Activated CD4-positive, CD25-positive, alpha-beta regulatory T cell (primary cell): ENCODE data around the gene LCE7A.

Experiments
- DNase-seq, 4 experiments: peaks; one replicate each; lab custom pipeline; 2025; lab: John Stamatoyannopoulos, UW

Gene LCE7A

GRCh38 chr1:152880316-152880715 lies 20.5 kb downstream of the LCE7A start:
- no peak for DNase-seq

DNA sequence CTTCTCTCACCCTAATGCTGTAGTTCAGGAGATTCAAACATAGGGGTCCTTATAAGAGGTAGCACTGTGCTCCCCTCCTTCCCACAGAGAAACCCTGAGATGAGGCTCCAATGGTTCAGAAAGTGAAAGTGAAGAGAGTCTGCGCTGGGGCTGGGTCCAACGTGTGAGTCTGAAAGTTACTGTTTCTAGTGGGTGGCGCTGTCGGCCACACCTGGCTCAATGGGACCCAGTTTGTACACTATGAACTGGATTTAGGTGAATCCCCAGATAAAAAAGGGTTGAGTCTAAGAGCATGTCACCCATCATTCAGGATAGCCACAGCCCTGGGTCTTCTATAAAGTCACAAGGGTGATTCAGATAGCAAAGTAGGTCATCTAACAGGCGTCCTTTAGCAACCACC lies 21.1 kb downstream of the LCE7A start:
- no peak for DNase-seq

DNA sequence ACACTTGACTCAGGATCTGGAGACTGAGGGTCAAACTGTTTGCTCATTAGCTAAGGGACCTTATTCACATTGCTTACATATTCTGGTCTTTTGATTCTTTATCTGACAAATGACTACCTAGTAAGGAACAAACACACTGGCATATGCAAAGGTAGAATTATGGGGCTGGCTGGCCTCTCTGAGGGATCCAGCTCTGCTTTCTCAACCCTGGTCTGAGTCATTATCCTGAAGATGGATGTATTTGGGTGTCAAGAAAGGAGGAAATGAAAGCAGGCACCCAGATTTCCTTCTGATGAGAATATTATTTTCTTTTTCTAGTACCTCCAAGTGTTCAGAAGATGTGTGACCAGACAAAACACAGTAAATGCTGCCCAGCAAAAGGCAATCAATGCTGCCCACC lies 24.3 kb downstream of the LCE7A start:
- no peak for DNase-seq

GRCh38 chr1:152884506-152884905 lies 24.7 kb downstream of the LCE7A start:
- DNase-seq = no peak

DNA sequence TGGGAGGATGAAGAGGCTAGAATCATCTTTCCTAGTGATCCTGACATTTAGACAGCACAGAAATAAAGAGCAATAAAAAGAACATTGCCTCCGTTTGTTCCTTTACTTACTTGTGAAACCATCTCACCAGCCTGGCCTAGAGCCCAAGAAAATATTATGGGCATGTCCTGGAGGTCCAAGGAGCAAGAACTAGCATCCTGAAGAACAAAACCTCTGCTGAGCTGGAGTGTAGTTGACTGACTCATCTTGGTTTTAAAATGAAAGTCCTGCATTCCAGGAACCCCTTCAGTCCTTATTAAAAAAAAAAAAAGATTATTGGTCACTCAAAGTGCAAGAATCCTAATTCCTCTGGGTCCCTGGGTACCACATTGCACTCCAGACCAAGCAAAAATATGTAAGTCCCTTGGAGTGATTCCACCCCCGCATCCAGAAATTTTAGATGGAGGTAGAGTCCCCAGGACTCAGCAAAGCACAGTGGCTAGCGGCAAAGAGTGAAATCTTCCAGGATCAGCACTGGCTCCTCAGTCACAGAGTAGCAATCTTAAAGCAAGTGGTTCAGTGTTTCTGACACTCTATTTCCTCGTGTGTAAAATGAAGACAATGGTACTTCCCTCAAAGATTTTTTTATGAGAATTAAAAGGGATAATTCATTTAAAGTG lies 25.3 kb downstream of the LCE7A start:
- DNase-seq = no peak

- no peak for DNase-seq
Measured at GRCh38 chr1:152886085-152886484, 26.3 kb downstream of the LCE7A start.

DNA sequence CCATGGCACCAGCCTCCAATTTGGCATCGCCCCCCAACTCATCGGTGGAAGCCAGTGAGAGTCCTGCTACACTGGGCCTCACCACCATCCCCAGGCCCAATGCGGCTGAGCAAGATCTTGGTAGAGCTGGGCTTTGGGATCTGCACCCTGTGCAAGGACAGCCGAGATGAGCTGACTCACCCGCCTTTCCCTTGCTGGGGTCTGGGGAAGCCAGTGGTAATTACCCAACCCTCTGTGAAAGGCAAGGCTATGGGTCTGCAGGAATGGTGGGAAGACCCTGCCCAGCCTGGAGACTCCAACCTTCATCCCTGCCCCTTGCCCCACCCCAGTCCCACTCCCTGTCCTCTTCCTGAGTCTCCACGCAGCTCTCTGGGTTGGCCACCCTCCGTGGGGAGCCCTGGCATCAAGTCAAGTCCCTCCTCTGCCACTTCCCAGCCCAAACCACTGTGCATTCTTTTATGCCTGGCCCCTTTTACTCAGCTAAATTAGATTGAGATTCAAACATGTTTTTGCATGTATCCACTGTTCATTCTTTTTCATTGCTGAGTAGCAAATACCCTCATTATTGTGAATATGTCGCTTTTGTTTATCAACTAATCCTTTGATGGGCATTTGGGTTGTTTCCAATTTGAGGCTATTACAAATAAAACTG lies 27.1 kb downstream of the LCE7A start:
- DNase-seq = no peak

DNA sequence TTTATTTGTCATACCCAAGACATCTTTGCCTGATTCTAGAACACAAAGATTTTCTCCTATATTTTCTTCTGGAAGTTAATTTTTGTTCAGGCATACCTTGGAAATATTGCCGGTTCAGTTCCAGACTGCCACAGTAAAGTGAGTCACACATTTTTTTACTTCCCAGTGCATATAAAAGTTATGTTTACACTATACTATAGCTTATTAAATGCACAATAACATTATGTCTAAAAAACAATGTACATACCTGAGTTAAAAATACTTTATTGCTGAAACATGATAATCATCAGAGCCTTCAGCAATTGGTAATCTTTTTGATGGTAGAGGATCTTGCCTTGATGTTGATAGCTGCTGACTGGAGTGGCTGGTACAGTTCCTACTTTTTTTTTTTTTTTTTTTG lies 28.3 kb downstream of the LCE7A start:
- no peak for DNase-seq

GRCh38 chr1:152899027-152899426 lies 39.2 kb downstream of the LCE7A start:
- DNase-seq = no peak

GRCh38 chr1:152899883-152900282 lies 40.1 kb downstream of the LCE7A start:
- no peak for DNase-seq

- no peak for DNase-seq
Measured at GRCh38 chr1:152901631-152902030, 41.8 kb downstream of the LCE7A start.

GRCh38 chr1:152902636-152903035 lies 42.8 kb downstream of the LCE7A start:
- no peak for DNase-seq

DNA sequence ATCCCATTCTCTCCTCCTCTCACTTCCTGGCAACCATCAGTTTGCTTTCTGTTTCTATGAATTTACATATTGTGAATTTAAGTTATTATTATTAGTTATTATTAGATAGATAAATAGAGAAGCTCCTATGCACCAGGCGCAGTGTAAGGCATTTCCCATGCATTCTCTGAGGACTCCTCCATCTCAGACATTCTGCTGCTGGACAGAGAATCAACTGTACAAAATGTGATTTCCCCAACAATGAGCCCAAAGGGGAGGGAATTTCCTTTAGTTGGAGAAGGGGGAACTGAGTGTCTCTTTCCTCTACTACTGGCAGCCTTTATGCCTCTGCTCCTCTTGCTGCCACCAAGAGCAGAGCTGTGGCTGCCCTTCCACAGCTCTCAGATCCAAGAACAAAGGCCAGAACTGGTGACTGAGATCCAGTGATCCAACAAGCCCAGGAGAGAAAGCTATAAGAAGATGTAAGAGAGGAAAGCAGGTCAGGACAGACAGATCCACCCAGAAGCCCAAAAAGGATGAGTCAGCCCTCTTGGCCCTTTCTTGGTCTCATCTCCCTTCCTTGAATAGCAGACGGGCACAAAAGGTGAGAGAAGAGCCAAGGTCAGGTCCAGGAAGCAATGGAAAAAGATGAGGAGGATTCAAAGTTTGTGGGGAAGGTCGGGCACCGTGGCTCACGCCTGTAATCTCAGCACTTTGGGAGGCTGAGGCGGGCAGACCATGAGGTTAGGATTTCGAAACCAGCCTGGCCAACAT lies 45.1 kb downstream of the LCE7A start:
- DNase-seq = no peak

DNA sequence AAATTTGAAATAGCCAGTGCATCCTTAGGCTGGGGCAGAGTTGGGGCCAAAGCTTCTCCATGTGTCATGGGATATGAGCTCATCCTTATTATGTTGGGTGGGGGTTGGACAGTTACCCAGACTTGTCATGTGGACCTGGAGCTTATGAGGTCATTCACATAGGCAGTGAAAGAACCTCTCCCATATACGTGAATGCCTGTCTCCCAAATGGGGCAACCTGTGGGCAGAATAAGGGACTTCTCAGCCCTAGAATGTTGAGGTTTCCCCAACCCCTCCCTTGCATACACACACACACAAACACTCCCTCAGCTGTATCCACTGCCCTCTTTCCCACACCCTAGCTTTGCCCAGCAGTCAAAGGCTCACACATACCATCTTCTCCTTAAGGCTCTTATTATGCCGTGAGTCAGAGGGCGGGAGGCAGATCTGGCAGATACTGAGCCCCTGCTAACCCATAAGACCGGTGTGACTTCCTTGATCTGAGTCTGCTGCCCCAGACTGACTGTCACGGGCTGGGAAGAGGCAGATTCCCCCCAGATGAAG lies 46.3 kb downstream of the LCE7A start:
- no peak for DNase-seq

DNA sequence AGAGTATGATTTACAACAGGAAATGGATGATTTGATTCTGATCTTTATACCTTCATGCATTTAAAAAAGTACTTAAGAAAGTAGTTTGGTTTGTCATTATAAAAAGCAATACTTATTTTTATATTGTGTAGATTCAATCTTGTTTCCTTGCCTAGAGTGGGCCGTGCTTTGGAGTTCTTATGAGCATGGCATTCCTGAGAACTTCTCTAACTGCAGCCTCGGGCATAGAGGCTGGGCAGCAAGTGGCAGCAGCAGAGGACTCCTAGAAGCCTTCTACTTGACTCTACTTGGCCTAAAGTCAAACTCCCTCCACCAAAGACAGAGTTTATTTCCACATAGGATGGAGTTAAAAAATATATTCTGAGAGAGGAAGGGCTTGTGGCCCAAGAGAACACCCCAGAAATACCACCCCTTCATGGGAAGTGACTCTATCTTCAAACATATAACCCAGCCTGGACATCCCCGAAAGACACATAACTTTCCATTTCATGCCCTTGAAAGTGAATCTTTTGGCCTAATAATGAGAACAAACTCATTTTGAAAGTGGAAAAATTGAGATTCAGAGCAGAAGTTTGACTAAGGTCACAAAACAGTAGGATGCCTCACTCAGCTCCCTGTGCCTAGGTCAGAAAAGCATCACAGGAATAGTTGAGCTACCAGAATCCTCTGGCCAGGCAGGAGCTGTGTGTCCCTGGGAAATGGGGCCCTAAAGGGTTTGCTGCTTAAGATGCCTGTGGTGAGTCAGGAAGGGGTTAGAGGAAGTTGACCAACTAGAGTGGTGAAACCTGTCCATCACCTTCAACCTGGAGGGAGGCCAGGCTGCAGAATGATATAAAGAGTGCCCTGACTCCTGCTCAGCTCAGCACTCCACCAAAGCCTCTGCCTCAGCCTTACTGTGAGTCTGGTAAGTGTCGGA lies 48.1 kb downstream of the LCE7A start, which contains the start of gene IVL:
Gene IVL, plus strand, starts transcription at position 861 of the 916 bp plus-strand sequence. CDS start 1,252 bp downstream, outside the sequence.
- DNase-seq = no peak

DNA sequence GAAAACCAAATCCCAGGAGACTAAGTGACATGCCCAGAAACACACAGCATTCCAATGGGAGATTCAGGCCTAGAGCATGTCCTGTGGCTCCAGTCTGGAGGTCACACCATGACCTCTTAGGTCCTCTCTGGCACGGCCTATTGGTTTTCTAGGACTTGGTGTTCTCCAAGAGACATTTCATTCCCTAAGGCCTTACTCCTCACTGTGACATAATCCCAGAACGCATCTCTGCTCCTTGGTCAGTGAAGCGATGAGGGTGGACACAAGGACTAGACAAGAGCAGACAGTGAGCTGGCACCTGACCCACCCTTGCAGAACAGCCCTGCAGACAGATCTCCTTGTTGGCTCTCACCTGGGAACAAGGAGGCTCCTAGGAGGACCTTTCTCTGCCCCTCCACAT lies 49.4 kb downstream of the LCE7A start:
- no peak for DNase-seq
